ENCODE data around the gene IMMP2L.

GRCh38 chr7:110681941-110682340 is 880.4 kb downstream of the IMMP2L start:
- TF ChIP-seq, protein P1, sequence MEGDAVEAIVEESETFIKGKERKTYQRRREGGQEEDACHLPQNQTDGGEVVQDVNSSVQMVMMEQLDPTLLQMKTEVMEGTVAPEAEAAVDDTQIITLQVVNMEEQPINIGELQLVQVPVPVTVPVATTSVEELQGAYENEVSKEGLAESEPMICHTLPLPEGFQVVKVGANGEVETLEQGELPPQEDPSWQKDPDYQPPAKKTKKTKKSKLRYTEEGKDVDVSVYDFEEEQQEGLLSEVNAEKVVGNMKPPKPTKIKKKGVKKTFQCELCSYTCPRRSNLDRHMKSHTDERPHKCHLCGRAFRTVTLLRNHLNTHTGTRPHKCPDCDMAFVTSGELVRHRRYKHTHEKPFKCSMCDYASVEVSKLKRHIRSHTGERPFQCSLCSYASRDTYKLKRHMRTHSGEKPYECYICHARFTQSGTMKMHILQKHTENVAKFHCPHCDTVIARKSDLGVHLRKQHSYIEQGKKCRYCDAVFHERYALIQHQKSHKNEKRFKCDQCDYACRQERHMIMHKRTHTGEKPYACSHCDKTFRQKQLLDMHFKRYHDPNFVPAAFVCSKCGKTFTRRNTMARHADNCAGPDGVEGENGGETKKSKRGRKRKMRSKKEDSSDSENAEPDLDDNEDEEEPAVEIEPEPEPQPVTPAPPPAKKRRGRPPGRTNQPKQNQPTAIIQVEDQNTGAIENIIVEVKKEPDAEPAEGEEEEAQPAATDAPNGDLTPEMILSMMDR (IDR thresholded peaks at IDR 0.05; ENCODE audit: borderline replicate concordance, extremely low read depth, low read length, poor library complexity, severe bottlenecking): no peak
- no peak for TF ChIP-seq EZH2 (IDR thresholded peaks at IDR 0.05; ENCODE audit: borderline replicate concordance, low read depth, low read length, severe bottlenecking)
